PC-3 (cell line): Measurements from ENCODE around the gene UGT1A4. TPM values are rescaled to one million over a fixed set of nuclear protein-coding genes. Genes with fewer than 3 reads are reported as not detected.

Source experiments
- ATAC-seq: fragments of 200-7000 bp; cut with Tn5 transposase; 2 replicates; pipeline ENCODE4 v1.9.1; 2020; ENCODE audit warnings: mild to moderate bottlenecking, moderate library complexity
- BruUV-seq: library from RNA; stranded (reverse); fragments of 400-500 nt; replicated peaks from 2 replicates; lab custom pipeline; 2021; lab: Mats Ljungman, UMichigan
- CTCF ChIA-PET: fragments of 300-600 bp; sonication (Branson Sonifier 250); formaldehyde crosslinking; loops from one replicate; lab custom pipeline; 2022; ENCODE audit warnings: antibody characterized with exemption; lab: Charles Lee
- POLR2A ChIA-PET: fragments of 300-600 bp; sonication (Branson Sonifier 250); formaldehyde crosslinking; loops from one replicate; lab custom pipeline; 2022; ENCODE audit warnings: antibody characterized with exemption; ENCODE audit not compliant: unreplicated experiment; lab: Charles Lee
- DNase-seq: peaks from one replicate; pipeline ENCODE4 v3.0.0-alpha.2; 2015
- H2AFZ ChIP-seq: fragments of 300-600 bp; sonication (generic); 2 replicates; pipeline ENCODE4 v1.6.0; 2016; ENCODE audit warnings: antibody characterized with exemption, low read length
- H3F3A ChIP-seq: fragments of 300-600 bp; sonication (generic); one replicate; pipeline ENCODE4 v1.6.0; 2017; ENCODE audit warnings: antibody characterized with exemption, low read length, control low read depth, mild to moderate bottlenecking; ENCODE audit not compliant: unreplicated experiment
- H3K27ac ChIP-seq: fragments of 300-600 bp; sonication (generic); 2 replicates; pipeline ENCODE4 v1.5.1; 2016; ENCODE audit warnings: mild to moderate bottlenecking, low read length
- H3K27me3 ChIP-seq: fragments of 300-600 bp; sonication (generic); 2 replicates; pipeline ENCODE4 v1.6.1; 2016; ENCODE audit warnings: low read length, mixed read lengths
- H3K36me3 ChIP-seq: fragments of 300-600 bp; sonication (generic); 2 replicates; pipeline ENCODE4 v1.6.1; 2016; ENCODE audit warnings: low read depth, mixed run types, low read length, mixed read lengths
- H3K4me1 ChIP-seq: fragments of 300-600 bp; sonication (generic); 2 replicates; pipeline ENCODE4 v1.5.1; 2016; ENCODE audit warnings: low read length; ENCODE audit not compliant: insufficient read depth
- H3K4me2 ChIP-seq: fragments of 300-600 bp; sonication (generic); 2 replicates; pipeline ENCODE4 v1.6.0; 2016; ENCODE audit warnings: low read length
- H3K4me3 ChIP-seq: fragments of 300-600 bp; sonication (generic); 2 replicates; pipeline ENCODE4 v1.5.1; 2016; ENCODE audit warnings: mild to moderate bottlenecking, low read length, mixed read lengths
- H3K79me2 ChIP-seq: fragments of 300-600 bp; sonication (generic); 2 replicates; pipeline ENCODE4 v1.6.1; 2017; ENCODE audit warnings: low read length, mixed read lengths
- H3K9ac ChIP-seq: fragments of 300-600 bp; sonication (generic); 2 replicates; pipeline ENCODE4 v1.6.0; 2016; ENCODE audit warnings: mild to moderate bottlenecking, low read length
- H3K9me2 ChIP-seq: fragments of 300-600 bp; sonication (generic); replicated peaks from 2 replicates; pipeline ENCODE4 v1.6.1; 2016; ENCODE audit warnings: mixed run types, low read length, mixed read lengths
- H3K9me3 ChIP-seq: fragments of 300-600 bp; sonication (generic); 2 replicates; pipeline ENCODE4 v1.6.1; 2016; ENCODE audit warnings: low read length, mixed read lengths
- H4K20me1 ChIP-seq: fragments of 300-600 bp; sonication (generic); 2 replicates; pipeline ENCODE4 v1.6.1; 2016; ENCODE audit warnings: low read length, mixed read lengths
- EZH2 ChIP-seq: fragments of 300-600 bp; sonication (generic); IDR thresholded peaks from one replicate; pipeline ENCODE4 v1.6.1; 2017; ENCODE audit warnings: antibody characterized with exemption, mild to moderate bottlenecking, low read length; ENCODE audit not compliant: unreplicated experiment
- EZH2phosphoT487 ChIP-seq: fragments of 300-600 bp; sonication (generic); IDR thresholded peaks from 2 replicates; pipeline ENCODE4 v1.6.1; 2018; ENCODE audit warnings: mild to moderate bottlenecking, antibody characterized with exemption, low read length, borderline replicate concordance
- intact Hi-C: fragments of 100-400 bp; cut with micrococcal nuclease; formaldehyde crosslinking; loops from 2 replicates; pipeline ENCODE4 v1.9.0; 2023
- total RNA-seq: library from RNA; depleted of rRNA; stranded (reverse); fragments of >200 nt; gene quantifications from 2 replicates; pipeline ENCODE4 v1.2.3, GENCODE V29; 2014
- TF ChIP-seq, protein P1 (sequence below): fragments of 300-600 bp; sonication (generic); conservative IDR thresholded peaks from 2 replicates; pipeline ENCODE4 v1.5.1; 2017; ENCODE audit warnings: antibody characterized with exemption, low read depth, mild to moderate bottlenecking, low read length

The UGT1A4 gene
- total RNA-seq, 1 experiment from 2014 or later = not detected

DNA sequence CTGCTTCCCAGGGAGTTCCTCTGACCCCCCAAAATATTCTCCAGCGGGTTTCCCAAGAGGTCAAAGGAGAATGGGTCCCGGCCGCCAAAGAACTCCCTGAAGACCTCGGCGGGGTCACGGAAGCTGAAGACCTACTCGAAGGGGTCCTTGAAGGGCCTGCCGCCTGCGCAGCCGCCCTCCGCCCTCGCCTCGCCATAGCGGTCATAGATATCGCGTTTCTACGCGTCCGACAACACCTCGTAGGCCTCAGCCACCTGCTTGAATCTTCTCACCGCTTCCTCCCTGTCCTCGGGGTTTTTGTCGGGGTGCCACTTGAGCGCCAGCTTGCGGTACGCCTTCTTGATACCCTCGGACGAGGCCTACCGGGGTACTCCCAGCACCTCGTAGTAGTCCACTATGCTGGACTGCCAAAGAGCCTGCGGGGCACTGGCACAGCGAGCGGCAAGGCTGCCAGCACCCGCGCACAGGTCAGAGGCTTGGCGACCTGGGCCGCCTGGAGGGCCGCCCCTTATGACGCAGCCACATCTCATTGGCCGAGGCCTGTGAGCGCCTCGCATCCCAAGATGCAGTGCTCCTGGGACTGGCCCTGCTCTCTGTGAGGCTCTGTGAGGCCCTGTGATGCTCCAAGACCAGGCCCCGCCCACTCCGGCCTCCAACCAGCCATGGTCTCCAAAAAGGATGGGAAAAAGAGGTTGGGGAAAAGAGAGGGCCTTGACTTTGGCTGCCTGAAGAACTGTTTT lies 36.5 kb downstream of the UGT1A4 start:
- Histone ChIP-seq H3K27ac (no peak overlapping the region), H2AFZ (no peak overlapping the region), H3K36me3 (no peaks in the 10 kb centered on the region), H3K9me3 (no peaks in the 10 kb centered on the region), H3K27me3 (no peaks in the 10 kb centered on the region), H3K79me2 (no peaks in the 10 kb centered on the region), H3K9me2 (no peaks in the 10 kb centered on the region), H3F3A (no peaks in the 10 kb centered on the region), H3K4me3 (no peak overlapping the region), H4K20me1 (no peaks in the 10 kb centered on the region), H3K4me1 (no peaks in the 10 kb centered on the region), H3K4me2 (no peak overlapping the region), H3K9ac (no peak overlapping the region)
- no peak for DNase-seq
- ATAC-seq = no peak
- BruUV-seq = no TSS peak
- ChIA-PET CTCF (no interaction called here), POLR2A (no interaction called here)
- intact Hi-C loops = no loop called here
- TF ChIP-seq, protein P1, sequence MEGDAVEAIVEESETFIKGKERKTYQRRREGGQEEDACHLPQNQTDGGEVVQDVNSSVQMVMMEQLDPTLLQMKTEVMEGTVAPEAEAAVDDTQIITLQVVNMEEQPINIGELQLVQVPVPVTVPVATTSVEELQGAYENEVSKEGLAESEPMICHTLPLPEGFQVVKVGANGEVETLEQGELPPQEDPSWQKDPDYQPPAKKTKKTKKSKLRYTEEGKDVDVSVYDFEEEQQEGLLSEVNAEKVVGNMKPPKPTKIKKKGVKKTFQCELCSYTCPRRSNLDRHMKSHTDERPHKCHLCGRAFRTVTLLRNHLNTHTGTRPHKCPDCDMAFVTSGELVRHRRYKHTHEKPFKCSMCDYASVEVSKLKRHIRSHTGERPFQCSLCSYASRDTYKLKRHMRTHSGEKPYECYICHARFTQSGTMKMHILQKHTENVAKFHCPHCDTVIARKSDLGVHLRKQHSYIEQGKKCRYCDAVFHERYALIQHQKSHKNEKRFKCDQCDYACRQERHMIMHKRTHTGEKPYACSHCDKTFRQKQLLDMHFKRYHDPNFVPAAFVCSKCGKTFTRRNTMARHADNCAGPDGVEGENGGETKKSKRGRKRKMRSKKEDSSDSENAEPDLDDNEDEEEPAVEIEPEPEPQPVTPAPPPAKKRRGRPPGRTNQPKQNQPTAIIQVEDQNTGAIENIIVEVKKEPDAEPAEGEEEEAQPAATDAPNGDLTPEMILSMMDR = no peak

- no peaks in the 10 kb centered on the region for H3F3A ChIP-seq
- H3K36me3 ChIP-seq = no peaks in the 10 kb centered on the region
- ATAC-seq (peak; percentile 33), DNase-seq (no peak)
- H3K4me3 ChIP-seq = no peak overlapping the region
- TF ChIP-seq, protein P1 = no peak
- ChIA-PET CTCF (no interaction called here), POLR2A (no interaction called here)
- no peak overlapping the region for H2AFZ ChIP-seq
- H3K9ac ChIP-seq = no peak overlapping the region
- no peaks in the 10 kb centered on the region for H4K20me1 ChIP-seq
- no peaks in the 10 kb centered on the region for H3K79me2 ChIP-seq
- no peak overlapping the region for H3K27ac ChIP-seq
- no TSS peak for BruUV-seq
- H3K4me1 ChIP-seq = no peaks in the 10 kb centered on the region
- intact Hi-C loops = no loop called here
- no peak overlapping the region for H3K4me2 ChIP-seq
- no peaks in the 10 kb centered on the region for H3K27me3 ChIP-seq
- H3K9me3 ChIP-seq = no peaks in the 10 kb centered on the region
- no peaks in the 10 kb centered on the region for H3K9me2 ChIP-seq
Observed at GRCh38 chr2:233756429-233757081, 38.0 kb downstream of the UGT1A4 start.

- no peak for TF ChIP-seq EZH2phosphoT487
- TF ChIP-seq, protein P1 = no peak
- no peak for TF ChIP-seq EZH2
- no peak for ATAC-seq
- no peaks in the 10 kb centered on the region for H3K36me3 ChIP-seq
- ChIA-PET CTCF (no interaction called here), POLR2A (no interaction called here)
- no peak for DNase-seq
- H3K4me2 ChIP-seq = no peak overlapping the region
- no peak overlapping the region for H3K27ac ChIP-seq
- H3K9me3 ChIP-seq = no peaks in the 10 kb centered on the region
- no peaks in the 10 kb centered on the region for H4K20me1 ChIP-seq
- H3K4me1 ChIP-seq = peaks cover under 1% of the 10 kb centered on the region; the same call in 1 of the 2 replicates
- H3K9me2 ChIP-seq = no peaks in the 10 kb centered on the region
- no peaks in the 10 kb centered on the region for H3K27me3 ChIP-seq
- no peaks in the 10 kb centered on the region for H3F3A ChIP-seq
- BruUV-seq = no TSS peak
- no peak overlapping the region for H3K4me3 ChIP-seq
- intact Hi-C loops = loop anchor here (2.0 kb wide), 1 partner anchor 57 kb away; no protein-coding TSS in a partner anchor
- no peaks in the 10 kb centered on the region for H3K79me2 ChIP-seq
- H2AFZ ChIP-seq = no peak overlapping the region
- H3K9ac ChIP-seq = no peak overlapping the region
Observed at GRCh38 chr2:233758141-233758540, 39.6 kb downstream of the UGT1A4 start.
